ENCODE data around the gene RPS6KA4.

Gene RPS6KA4

GRCh38 chr11:64348383-64349024, 10.5 kb upstream of the RPS6KA4 start:
- Histone ChIP-seq H3K27me3 (ENCODE audit: insufficient read depth, low read length) (no peaks in the 10 kb centered on the region), H3K9ac (ENCODE audit: low read length) (no peak overlapping the region), H3K36me3 (ENCODE audit: insufficient read depth, low read length) (peaks cover 41% of the 10 kb centered on the region; the same call in 1 of the 2 replicates), H3K79me2 (ENCODE audit: insufficient read depth, low read length) (no peaks in the 10 kb centered on the region), H3K4me2 (ENCODE audit: low read length) (no peak overlapping the region), H3F3A (ENCODE audit: insufficient read depth, low read length) (no peaks in the 10 kb centered on the region), H3K4me3 (ENCODE audit: low read depth, low read length, poor library complexity, severe bottlenecking) (no peak overlapping the region), H3K9me3 (ENCODE audit: low read length) (no peaks in the 10 kb centered on the region), H4K20me1 (ENCODE audit: insufficient read depth, low read length) (no peaks in the 10 kb centered on the region), H3K9me2 (ENCODE audit: low read depth, low read length) (no peaks in the 10 kb centered on the region), H3K4me1 (ENCODE audit: insufficient read depth, low read length, severe bottlenecking) (no peaks in the 10 kb centered on the region), H3K27ac (ENCODE audit: low read depth, low read length, poor library complexity, severe bottlenecking) (no peak overlapping the region), H2AFZ (ENCODE audit: low read length) (no peak overlapping the region)
- TF ChIP-seq EZH2 (IDR thresholded peaks at IDR 0.05; ENCODE audit: borderline replicate concordance, low read length) (no peak), CTCF (IDR thresholded peaks at IDR 0.05; ENCODE audit: low read length) (no peak)

GRCh38 chr11:64349025-64349387, 10.0 kb upstream of the RPS6KA4 start:
- Histone ChIP-seq H3K9me2 (ENCODE audit: low read depth, low read length) (no peaks in the 10 kb centered on the region), H3K79me2 (ENCODE audit: insufficient read depth, low read length) (no peaks in the 10 kb centered on the region), H3F3A (ENCODE audit: insufficient read depth, low read length) (no peaks in the 10 kb centered on the region), H3K27me3 (ENCODE audit: insufficient read depth, low read length) (no peaks in the 10 kb centered on the region), H3K9me3 (ENCODE audit: low read length) (no peaks in the 10 kb centered on the region), H2AFZ (ENCODE audit: low read length) (no peak overlapping the region), H3K36me3 (ENCODE audit: insufficient read depth, low read length) (peaks cover 40% of the 10 kb centered on the region; the same call in 1 of the 2 replicates), H3K4me1 (ENCODE audit: insufficient read depth, low read length, severe bottlenecking) (no peaks in the 10 kb centered on the region), H3K4me2 (ENCODE audit: low read length) (no peak overlapping the region), H4K20me1 (ENCODE audit: insufficient read depth, low read length) (no peaks in the 10 kb centered on the region), H3K4me3 (ENCODE audit: low read depth, low read length, poor library complexity, severe bottlenecking) (no peak overlapping the region), H3K27ac (ENCODE audit: low read depth, low read length, poor library complexity, severe bottlenecking) (no peak overlapping the region), H3K9ac (ENCODE audit: low read length) (no peak overlapping the region)
- TF ChIP-seq CTCF (IDR thresholded peaks at IDR 0.05; ENCODE audit: low read length) = no peak
- TF ChIP-seq EZH2 (IDR thresholded peaks at IDR 0.05; ENCODE audit: borderline replicate concordance, low read length) = no peak

GRCh38 chr11:64349404-64349803, 9.6 kb upstream of the RPS6KA4 start:
- no peaks in the 10 kb centered on the region for H3K9me2 ChIP-seq (ENCODE audit: low read depth, low read length)
- TF ChIP-seq EZH2 (IDR thresholded peaks at IDR 0.05; ENCODE audit: borderline replicate concordance, low read length) (no peak), CTCF (IDR thresholded peaks at IDR 0.05; ENCODE audit: low read length) (no peak)
- H3F3A ChIP-seq (ENCODE audit: insufficient read depth, low read length) = no peaks in the 10 kb centered on the region
- no peak overlapping the region for H3K9ac ChIP-seq (ENCODE audit: low read length)
- H3K27me3 ChIP-seq (ENCODE audit: insufficient read depth, low read length) = no peaks in the 10 kb centered on the region
- no peaks in the 10 kb centered on the region for H4K20me1 ChIP-seq (ENCODE audit: insufficient read depth, low read length)
- H3K79me2 ChIP-seq (ENCODE audit: insufficient read depth, low read length) = no peaks in the 10 kb centered on the region
- H3K4me1 ChIP-seq (ENCODE audit: insufficient read depth, low read length, severe bottlenecking) = no peaks in the 10 kb centered on the region
- peaks cover 36% of the 10 kb centered on the region; the same call in 1 of the 2 replicates for H3K36me3 ChIP-seq (ENCODE audit: insufficient read depth, low read length)
- no peaks in the 10 kb centered on the region for H3K9me3 ChIP-seq (ENCODE audit: low read length)
- H3K4me3 ChIP-seq (ENCODE audit: low read depth, low read length, poor library complexity, severe bottlenecking) = no peak overlapping the region
- H3K27ac ChIP-seq (ENCODE audit: low read depth, low read length, poor library complexity, severe bottlenecking) = no peak overlapping the region
- H2AFZ ChIP-seq (ENCODE audit: low read length) = no peak overlapping the region
- no peak overlapping the region for H3K4me2 ChIP-seq (ENCODE audit: low read length)

Measured in OCI-LY1 (cell line).